Measurements from ENCODE around the gene ERG28.

DNA sequence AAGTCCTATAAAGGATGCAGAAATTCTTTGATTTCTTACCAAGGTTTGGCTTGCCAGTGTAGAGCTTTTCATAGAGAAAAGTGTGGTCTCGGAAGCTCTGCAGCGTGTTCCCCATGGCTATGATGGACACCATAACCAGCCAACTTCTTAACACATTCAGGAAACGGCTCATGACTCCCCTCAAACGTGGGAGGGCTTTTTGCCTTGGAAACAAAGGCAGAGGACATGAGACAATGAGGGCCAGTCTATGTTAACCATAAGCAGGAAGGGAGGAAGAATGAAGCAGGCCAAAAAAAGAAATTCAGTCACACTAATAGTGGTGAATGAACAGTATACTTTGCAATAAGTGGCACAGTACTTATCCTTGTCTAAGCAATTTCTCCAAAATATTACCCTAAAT, 3.3 kb downstream of the ERG28 start:
- TF ChIP-seq ZNF274 (IDR thresholded peaks at IDR 0.05; ENCODE audit: low read depth, low read length) = no peak
- no peak for TF ChIP-seq YY1 (IDR thresholded peaks at IDR 0.05; ENCODE audit: insufficient read depth, insufficient read length)
- no peak for TF ChIP-seq SUZ12 (IDR thresholded peaks at IDR 0.05; ENCODE audit: extremely low read depth, insufficient read depth, insufficient read length)
